Prostate gland (tissue), 2 donors: ENCODE data around the gene ETV6. TPM values are rescaled to one million over a fixed set of nuclear protein-coding genes. Genes with fewer than 3 reads are reported as not detected.

Experiments
- DNase-seq: peaks from one replicate; pipeline ENCODE4 v3.0.0-alpha.2; 2019; ENCODE audit warnings: low spot score
- H3K27ac ChIP-seq, 2 donors: fragments of 200-600 bp; sonication (generic); 2 replicates each; pipeline ENCODE4 v1.5.1; 2017 to 2019
- H3K27me3 ChIP-seq: fragments of 200-600 bp; sonication (generic); replicated peaks from 2 replicates; pipeline ENCODE4 v1.5.1; 2019; ENCODE audit not compliant: insufficient read depth
- H3K36me3 ChIP-seq, 2 donors: fragments of 200-600 bp; sonication (generic); 1 replicate in 1 of 2; 2 replicates in 1 of 2; pipeline versions ENCODE4 v1.5.1 to v1.8.1; 2017 to 2019
- H3K4me1 ChIP-seq: fragments of 200-600 bp; sonication (generic); replicated peaks from 2 replicates; pipeline ENCODE4 v1.5.1; 2019
- H3K4me3 ChIP-seq, 2 donors: fragments of 200-600 bp; sonication (generic); 2 replicates each; pipeline ENCODE4 v1.5.1; 2017 to 2019
- H3K9me3 ChIP-seq: fragments of 200-600 bp; sonication (generic); 2 replicates; pipeline ENCODE4 v1.5.1; 2017
- CTCF ChIP-seq, 4 experiments: fragments of 200-600 bp in 2 of 4; fragments of 450-650 bp in 2 of 4; sonication (generic) in 2 of 4; IDR thresholded peaks; 1 replicate in 3 of 4; 2 replicates in 1 of 4; pipeline ENCODE4 v1.5.1; 2016 to 2019; ENCODE audit warnings: antibody characterized with exemption in 4 of 4, mild to moderate bottlenecking in 2 of 4, moderate library complexity in 2 of 4
- POLR2A ChIP-seq: fragments of 450-650 bp; IDR thresholded peaks from one replicate; pipeline ENCODE4 v1.6.1; 2016; ENCODE audit warnings: antibody characterized with exemption, mild to moderate bottlenecking
- POLR2AphosphoS5 ChIP-seq: sonication (generic); formaldehyde crosslinking; IDR thresholded peaks from one replicate; pipeline ENCODE4 v1.6.1; 2017; ENCODE audit warnings: antibody characterized with exemption
- WGBS: methylation state at CpG from one replicate; pipeline ENCODE4 v1.1.5; 2018; 5-methylcytosine and 5-hydroxymethylcytosine counted together
- intact Hi-C: fragments of 100-400 bp; cut with DNase I; formaldehyde crosslinking; loops from one replicate; pipeline ENCODE4 v1.14.2; 2022
- total RNA-seq, 2 donors: library from RNA; depleted of rRNA; stranded (reverse); fragments of >200 nt; gene quantifications; one replicate each; pipeline ENCODE4 v1.1.0, GENCODE V29; 2016

ETV6 gene
- total RNA-seq, 2 donors from 2014 or later, result 26.7 to 33.6 TPM

DNA sequence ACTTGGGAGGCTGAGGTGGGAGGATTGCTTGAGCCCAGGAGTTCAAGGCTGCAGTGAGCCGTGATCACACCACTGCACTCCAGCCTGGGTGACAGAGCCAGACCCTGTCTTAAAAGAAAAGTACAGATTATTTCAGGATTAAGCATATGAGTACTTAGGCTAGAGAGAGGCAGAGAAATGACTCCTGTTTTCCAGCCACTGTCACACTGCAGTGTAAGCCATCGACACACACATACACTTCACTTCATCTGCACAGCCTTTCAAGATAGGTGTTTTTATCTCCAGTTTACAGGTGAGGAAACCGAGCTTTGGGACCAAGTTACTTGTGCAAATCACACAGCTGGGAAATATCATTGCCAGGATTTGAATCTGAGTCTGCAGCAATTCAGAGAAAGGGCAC, 77.2 kb downstream of the ETV6 start:
- Histone ChIP-seq H3K27me3 (no peaks in the 10 kb centered on the region), H3K4me3 (no peak overlapping the region), H3K9me3 (no peaks in the 10 kb centered on the region), H3K27ac (no peak overlapping the region), H3K4me1 (no peaks in the 10 kb centered on the region), H3K36me3 (no peaks in the 10 kb centered on the region)
- intact Hi-C loops, result no loop called here
- DNase-seq, result no peak
- TF ChIP-seq POLR2AphosphoS5, result no peak
- no peak for TF ChIP-seq CTCF (IDR thresholded peaks at IDR 0.05)
- no peak for TF ChIP-seq POLR2A
- 83% methylated on average over 3 of the region's 3 CpGs for WGBS

GRCh38 chr12:11727133-11727664, 77.7 kb downstream of the ETV6 start:
- TF ChIP-seq POLR2A, result no peak
- no peak for TF ChIP-seq CTCF (IDR thresholded peaks at IDR 0.05)
- TF ChIP-seq POLR2AphosphoS5, result no peak
- intact Hi-C loops, result no loop called here
- DNase-seq, result no peak
- no peaks in the 10 kb centered on the region for H3K9me3 ChIP-seq
- no peaks in the 10 kb centered on the region for H3K4me1 ChIP-seq
- H3K27me3 ChIP-seq, result no peaks in the 10 kb centered on the region
- H3K4me3 ChIP-seq, result no peak overlapping the region
- no peaks in the 10 kb centered on the region for H3K36me3 ChIP-seq
- H3K27ac ChIP-seq, result peak overlapping the region in 1 of 2 donors; percentile 31
- 46% methylated on average over 12 of the region's 12 CpGs for WGBS

GRCh38 chr12:11728154-11728755, 78.8 kb downstream of the ETV6 start:
- WGBS, result 72% methylated on average over 10 of the region's 10 CpGs
- intact Hi-C loops, result no loop called here
- Histone ChIP-seq H3K4me1 (no peaks in the 10 kb centered on the region), H3K9me3 (no peaks in the 10 kb centered on the region), H3K36me3 (no peaks in the 10 kb centered on the region), H3K27ac (peak overlapping the region; percentile 49 to 68), H3K4me3 (no peak overlapping the region), H3K27me3 (no peaks in the 10 kb centered on the region)
- no peak for TF ChIP-seq POLR2AphosphoS5
- TF ChIP-seq POLR2A, result no peak
- TF ChIP-seq CTCF (IDR thresholded peaks at IDR 0.05), result no peak
- DNase-seq, result no peak

GRCh38 chr12:11729008-11729407, 79.5 kb downstream of the ETV6 start:
- no peaks in the 10 kb centered on the region for H3K36me3 ChIP-seq
- peak overlapping the region; percentile 49 to 68 for H3K27ac ChIP-seq
- WGBS, result 49% methylated on average over 4 of the region's 4 CpGs
- intact Hi-C loops, result no loop called here
- no peaks in the 10 kb centered on the region for H3K4me1 ChIP-seq
- no peaks in the 10 kb centered on the region for H3K9me3 ChIP-seq
- no peak for TF ChIP-seq CTCF (IDR thresholded peaks at IDR 0.05)
- TF ChIP-seq POLR2AphosphoS5, result peak; percentile 62
- H3K27me3 ChIP-seq, result no peaks in the 10 kb centered on the region
- DNase-seq, result peak; percentile 53
- no peak overlapping the region for H3K4me3 ChIP-seq
